Measurements from ENCODE around the gene KCTD11.
"Not testable (repeated sequence)": the region's sequence is repeated elsewhere in the genome, so short reads cannot be mapped to it uniquely, and the experiment has no call there.

The KCTD11 gene

GRCh38 chr17:7346761-7347614 lies 5.0 kb upstream of the KCTD11 start:
- DNase-seq = no peak

- no peak for DNase-seq
These were observed 4.1 kb upstream of the KCTD11 start for GRCh38 chr17:7347630-7348477.

- DNase-seq = no peak
These were observed 3.3 kb upstream of the KCTD11 start for GRCh38 chr17:7348478-7349242.

GRCh38 chr17:7352503-7352889 lies 534 bp downstream of the KCTD11 start:
- DNase-seq = no peak

- DNase-seq = no peak
These were observed 1.1 kb downstream of the KCTD11 start for GRCh38 chr17:7352910-7353635.

- peak; percentile 48 for DNase-seq
These were observed 2.4 kb downstream of the KCTD11 start for GRCh38 chr17:7354262-7354843.

GRCh38 chr17:7355053-7355452 lies 3.1 kb downstream of the KCTD11 start, which contains the start of gene TMEM95:
Gene TMEM95, plus strand, starts transcription at chr17:7355156. Its CDS starts 49 bp downstream, at chr17:7355205.
- peak; percentile 81 for DNase-seq

GRCh38 chr17:7355573-7355972 lies 3.6 kb downstream of the KCTD11 start:
- DNase-seq = no peak

- DNase-seq = peak; percentile 55
These were observed 4.1 kb downstream of the KCTD11 start for GRCh38 chr17:7356072-7356549.

- no peak for DNase-seq
These were observed 4.8 kb downstream of the KCTD11 start for GRCh38 chr17:7356756-7357155.

- no peak for DNase-seq
These were observed 5.4 kb downstream of the KCTD11 start for GRCh38 chr17:7357381-7357780.

GRCh38 chr17:7361906-7362305 lies 9.9 kb downstream of the KCTD11 start:
- DNase-seq = no peak

GRCh38 chr17:7363311-7363710 lies 11.3 kb downstream of the KCTD11 start:
- DNase-seq = no peak

GRCh38 chr17:7365963-7366362 lies 14.0 kb downstream of the KCTD11 start:
- not testable (repeated sequence) for DNase-seq

GRCh38 chr17:7367083-7367482 lies 15.1 kb downstream of the KCTD11 start:
- DNase-seq = no peak

- no peak for DNase-seq
These were observed 16.1 kb downstream of the KCTD11 start for GRCh38 chr17:7367918-7368598.

- not testable (repeated sequence) for DNase-seq
These were observed 16.6 kb downstream of the KCTD11 start for GRCh38 chr17:7368599-7368994.

GRCh38 chr17:7369825-7370224 lies 17.9 kb downstream of the KCTD11 start:
- DNase-seq = no peak

GRCh38 chr17:7370853-7371252 lies 18.9 kb downstream of the KCTD11 start:
- DNase-seq = no peak

GRCh38 chr17:7374353-7374752 lies 22.4 kb downstream of the KCTD11 start:
- DNase-seq = no peak

- DNase-seq = no peak
These were observed 27.2 kb downstream of the KCTD11 start for GRCh38 chr17:7379134-7379533.
